Measurements from ENCODE around the gene FAM3B.

The FAM3B gene

DNA sequence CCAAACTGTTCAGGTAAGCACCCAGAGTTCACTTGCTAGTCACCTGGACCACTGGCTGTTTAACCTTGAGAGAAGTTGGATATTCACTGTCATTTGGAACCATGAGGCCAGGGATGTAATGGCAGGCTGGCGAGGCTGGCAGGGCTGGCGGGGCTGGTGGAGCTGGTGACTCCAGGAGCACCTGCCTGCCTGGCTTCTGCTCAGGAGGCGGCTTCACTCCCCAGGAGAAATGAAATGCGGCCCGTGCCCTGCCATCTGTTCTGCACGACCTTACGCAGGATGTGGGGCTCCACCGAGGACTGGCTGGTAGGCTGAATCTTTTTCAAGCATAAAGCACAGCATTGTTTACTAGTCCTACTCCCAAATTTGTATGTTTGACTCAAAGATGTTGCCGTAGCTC lies 86.7 kb downstream of the FAM3B start:
- no peaks in the 10 kb centered on the region for H3K36me3 ChIP-seq (replicated peaks)
- H3K27ac ChIP-seq, result no peak overlapping the region
- no peak overlapping the region for H3K4me3 ChIP-seq (ENCODE audit: low read depth, low read length)
- H3K27me3 ChIP-seq (replicated peaks), result no peaks in the 10 kb centered on the region
- no peak for DNase-seq
- in situ Hi-C loops (cut with HindIII; ENCODE audit: low pct_ligation_motif_present, low sequenced_read_pairs), result no loop called here
- TF ChIP-seq CTCF (IDR thresholded peaks at IDR 0.05; ENCODE audit: low read depth, low read length, missing control alignments), result no peak

DNA sequence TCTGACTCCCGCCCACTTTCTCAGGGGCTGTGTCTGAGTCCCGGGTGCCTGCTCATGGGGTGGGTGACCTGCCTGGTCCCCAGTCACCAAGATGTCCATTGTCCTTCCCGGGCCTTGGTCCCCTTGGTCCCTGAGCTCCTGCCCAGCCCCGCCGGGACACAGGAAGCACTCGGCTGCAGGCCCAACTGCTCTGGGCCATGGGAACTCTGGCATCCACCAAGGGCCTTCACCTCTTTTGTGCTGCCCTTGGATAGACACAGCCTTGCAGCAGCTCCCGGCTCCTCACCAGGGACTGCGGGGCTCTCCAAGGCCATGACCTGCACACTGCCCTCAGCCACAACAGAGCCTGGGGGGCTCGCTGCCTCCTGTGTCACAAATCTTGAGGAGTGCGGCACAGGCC lies 87.4 kb downstream of the FAM3B start:
- H3K4me3 ChIP-seq (ENCODE audit: low read depth, low read length), result no peak overlapping the region
- DNase-seq, result no peak
- in situ Hi-C loops (cut with HindIII; ENCODE audit: low pct_ligation_motif_present, low sequenced_read_pairs), result no loop called here
- H3K27me3 ChIP-seq (replicated peaks), result no peaks in the 10 kb centered on the region
- no peak overlapping the region for H3K27ac ChIP-seq
- TF ChIP-seq CTCF (IDR thresholded peaks at IDR 0.05; ENCODE audit: low read depth, low read length, missing control alignments), result no peak
- no peaks in the 10 kb centered on the region for H3K36me3 ChIP-seq (replicated peaks)

GRCh38 chr21:41405321-41405720 lies 88.7 kb downstream of the FAM3B start:
- TF ChIP-seq CTCF (IDR thresholded peaks at IDR 0.05; ENCODE audit: low read depth, low read length, missing control alignments), result no peak
- in situ Hi-C loops (cut with HindIII; ENCODE audit: low pct_ligation_motif_present, low sequenced_read_pairs), result no loop called here
- no peaks in the 10 kb centered on the region for H3K27me3 ChIP-seq (replicated peaks)
- no peak overlapping the region for H3K27ac ChIP-seq
- no peaks in the 10 kb centered on the region for H3K36me3 ChIP-seq (replicated peaks)
- no peak overlapping the region for H3K4me3 ChIP-seq (ENCODE audit: low read depth, low read length)
- no peak for DNase-seq

DNA sequence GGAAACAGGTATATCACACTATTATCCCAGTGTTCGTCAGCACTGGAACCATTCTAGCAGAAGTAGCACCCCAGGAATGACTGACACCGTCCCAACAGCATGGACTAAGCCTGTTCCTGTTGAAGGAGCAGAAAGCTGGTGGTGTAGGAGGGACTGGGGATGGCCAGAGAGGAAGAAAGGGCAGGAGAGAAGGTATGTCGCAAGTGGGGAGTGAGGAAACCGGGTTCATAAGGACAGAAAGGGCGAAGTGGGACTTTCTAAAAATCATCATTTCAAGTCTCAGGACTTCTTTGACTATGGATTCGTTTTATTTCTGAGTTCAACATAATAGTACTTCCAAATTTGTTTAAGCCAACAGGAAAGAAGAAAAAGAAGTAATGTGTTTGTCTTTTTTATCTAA lies 89.7 kb downstream of the FAM3B start:
- TF ChIP-seq CTCF (IDR thresholded peaks at IDR 0.05; ENCODE audit: low read depth, low read length, missing control alignments), result no peak
- Histone ChIP-seq H3K36me3 (replicated peaks) (no peaks in the 10 kb centered on the region), H3K4me3 (ENCODE audit: low read depth, low read length) (no peak overlapping the region), H3K27me3 (replicated peaks) (no peaks in the 10 kb centered on the region), H3K27ac (no peak overlapping the region)
- no peak for DNase-seq
- in situ Hi-C loops (cut with HindIII; ENCODE audit: low pct_ligation_motif_present, low sequenced_read_pairs), result no loop called here
